ENCODE data around the gene G3BP1. TPM values are rescaled to one million over a fixed set of nuclear protein-coding genes. Genes with fewer than 3 reads are reported as not detected.

Gene G3BP1
- total RNA-seq, 4 donors from 2014 or later: 111 to 116 (median 113) TPM

DNA sequence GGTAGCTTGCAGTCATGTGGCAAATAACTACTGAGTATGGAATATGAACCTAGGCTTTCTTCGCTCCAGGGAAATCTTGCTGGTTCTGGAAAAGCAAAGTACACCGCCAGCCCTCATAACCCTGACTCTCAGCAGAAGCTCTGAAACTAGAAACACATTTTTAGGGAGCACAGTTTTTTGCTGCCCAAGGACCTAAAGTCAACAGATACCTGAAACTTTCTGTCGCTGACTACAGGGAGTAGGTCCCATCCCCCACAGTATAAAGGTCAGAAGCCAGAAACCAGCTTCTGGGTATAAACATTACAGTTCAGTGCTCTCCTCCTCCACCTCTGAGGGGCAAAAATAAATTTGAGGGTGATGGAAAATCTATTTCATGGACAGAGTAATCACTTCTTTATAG is 16.4 kb upstream of the G3BP1 start:
- no peak for DNase-seq (ENCODE audit: low spot score in 2 of 2)
- TF ChIP-seq, protein P1, sequence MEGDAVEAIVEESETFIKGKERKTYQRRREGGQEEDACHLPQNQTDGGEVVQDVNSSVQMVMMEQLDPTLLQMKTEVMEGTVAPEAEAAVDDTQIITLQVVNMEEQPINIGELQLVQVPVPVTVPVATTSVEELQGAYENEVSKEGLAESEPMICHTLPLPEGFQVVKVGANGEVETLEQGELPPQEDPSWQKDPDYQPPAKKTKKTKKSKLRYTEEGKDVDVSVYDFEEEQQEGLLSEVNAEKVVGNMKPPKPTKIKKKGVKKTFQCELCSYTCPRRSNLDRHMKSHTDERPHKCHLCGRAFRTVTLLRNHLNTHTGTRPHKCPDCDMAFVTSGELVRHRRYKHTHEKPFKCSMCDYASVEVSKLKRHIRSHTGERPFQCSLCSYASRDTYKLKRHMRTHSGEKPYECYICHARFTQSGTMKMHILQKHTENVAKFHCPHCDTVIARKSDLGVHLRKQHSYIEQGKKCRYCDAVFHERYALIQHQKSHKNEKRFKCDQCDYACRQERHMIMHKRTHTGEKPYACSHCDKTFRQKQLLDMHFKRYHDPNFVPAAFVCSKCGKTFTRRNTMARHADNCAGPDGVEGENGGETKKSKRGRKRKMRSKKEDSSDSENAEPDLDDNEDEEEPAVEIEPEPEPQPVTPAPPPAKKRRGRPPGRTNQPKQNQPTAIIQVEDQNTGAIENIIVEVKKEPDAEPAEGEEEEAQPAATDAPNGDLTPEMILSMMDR (IDR thresholded peaks at IDR 0.05): no peak
- TF ChIP-seq EP300 (IDR thresholded peaks at IDR 0.05) (no peak), POLR2A (IDR thresholded peaks at IDR 0.05) (no peak), POLR2AphosphoS5 (IDR thresholded peaks at IDR 0.05) (no peak)
- Histone ChIP-seq H3K27ac (no peak overlapping the region), H3K4me3 (no peak overlapping the region), H3K36me3 (peaks cover 9% of the 10 kb centered on the region), H3K4me1 (peaks cover 28% of the 10 kb centered on the region), H3K9me3 (no peaks in the 10 kb centered on the region), H3K27me3 (no peaks in the 10 kb centered on the region)
- 95% methylated on average over 3 of the region's 3 CpGs for WGBS

DNA sequence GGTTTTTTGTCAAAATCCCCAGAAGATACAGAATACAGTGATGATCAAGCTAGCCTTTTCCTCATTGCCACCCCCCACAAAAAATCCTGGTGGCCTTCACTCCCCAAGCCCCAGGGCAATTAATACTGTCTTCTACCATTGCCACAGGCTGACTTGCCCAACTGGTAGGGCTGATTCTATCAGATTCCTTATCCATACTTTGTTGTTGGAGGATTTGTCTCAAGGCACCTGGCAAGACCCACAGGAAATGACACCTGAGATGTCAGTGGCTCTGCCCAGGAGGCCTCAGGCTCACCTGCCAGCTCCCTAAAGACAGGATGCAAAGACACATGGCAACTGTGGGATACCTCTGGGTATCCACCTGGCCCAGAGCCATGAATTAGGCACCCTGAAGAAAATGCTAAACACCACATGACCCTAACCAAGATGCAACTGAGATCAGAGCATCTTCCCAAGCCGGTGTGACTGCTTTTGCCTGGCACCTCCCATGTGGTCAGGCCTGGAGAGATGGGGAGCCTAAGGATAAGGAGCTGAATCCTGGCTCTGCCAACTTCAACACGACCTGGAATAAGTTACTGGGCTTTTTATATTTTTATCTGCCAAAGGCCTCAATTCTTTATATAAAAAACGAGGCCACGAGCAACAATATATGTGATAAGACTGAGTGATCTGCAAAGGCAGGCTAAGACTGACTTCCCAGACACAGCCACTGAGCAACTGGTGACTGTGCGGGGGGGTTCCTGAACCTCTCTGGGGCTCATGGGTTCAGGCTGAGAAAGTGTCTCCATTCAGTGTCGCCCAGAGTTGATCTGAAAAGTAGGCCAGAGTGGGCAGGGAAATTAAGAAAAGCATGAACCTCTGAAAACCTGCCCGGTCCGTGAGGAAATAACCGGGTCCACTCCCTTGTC is 14.3 kb upstream of the G3BP1 start:
- peaks cover 23% of the 10 kb centered on the region for H3K4me1 ChIP-seq
- 7% methylated on average over 8 of the region's 9 CpGs for WGBS

DNA sequence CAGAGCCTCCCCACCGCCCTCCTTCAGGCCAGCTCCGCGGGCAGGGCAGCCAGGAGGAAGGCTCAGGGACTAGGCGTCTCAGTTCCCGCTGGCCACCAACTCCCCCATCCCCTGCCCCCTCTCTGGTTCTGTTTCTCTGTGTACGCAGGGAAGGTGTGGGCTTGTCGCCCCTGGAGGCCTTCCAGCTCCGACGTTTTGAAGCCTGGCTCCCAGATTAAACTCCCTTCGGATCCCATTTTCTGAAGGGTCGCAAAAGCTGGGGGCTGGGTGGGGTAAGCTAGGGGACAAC is 13.7 kb upstream of the G3BP1 start:
- peak overlapping the region; percentile 87 for H3K27ac ChIP-seq
- TF ChIP-seq POLR2A (IDR thresholded peaks at IDR 0.05) (no peak), POLR2AphosphoS5 (IDR thresholded peaks at IDR 0.05) (no peak), EP300 (IDR thresholded peaks at IDR 0.05) (no peak)
- TF ChIP-seq, protein P1 (IDR thresholded peaks at IDR 0.05): no peak
- H3K27me3 ChIP-seq: no peaks in the 10 kb centered on the region
- no peak for DNase-seq (ENCODE audit: low spot score in 2 of 2)
- 0% methylated on average over 11 of the region's 11 CpGs for WGBS
- H3K4me1 ChIP-seq: peaks cover 23% of the 10 kb centered on the region
- H3K36me3 ChIP-seq: peaks cover 7% of the 10 kb centered on the region
- no peaks in the 10 kb centered on the region for H3K9me3 ChIP-seq
- peak overlapping the region; percentile 78 for H3K4me3 ChIP-seq

More for the DNA sequence above, 14.3 kb upstream of the G3BP1 start:
- Histone ChIP-seq H3K27me3 (no peaks in the 10 kb centered on the region), H3K27ac (peak overlapping the region; percentile 87), H3K4me3 (peak overlapping the region; percentile 78), H3K36me3 (peaks cover 9% of the 10 kb centered on the region), H3K9me3 (no peaks in the 10 kb centered on the region)
- DNase-seq (ENCODE audit: low spot score in 2 of 2): no peak
- TF ChIP-seq, protein P1 (IDR thresholded peaks at IDR 0.05): no peak
- TF ChIP-seq POLR2A (IDR thresholded peaks at IDR 0.05) (no peak), EP300 (IDR thresholded peaks at IDR 0.05) (no peak), POLR2AphosphoS5 (IDR thresholded peaks at IDR 0.05) (no peak)

DNA sequence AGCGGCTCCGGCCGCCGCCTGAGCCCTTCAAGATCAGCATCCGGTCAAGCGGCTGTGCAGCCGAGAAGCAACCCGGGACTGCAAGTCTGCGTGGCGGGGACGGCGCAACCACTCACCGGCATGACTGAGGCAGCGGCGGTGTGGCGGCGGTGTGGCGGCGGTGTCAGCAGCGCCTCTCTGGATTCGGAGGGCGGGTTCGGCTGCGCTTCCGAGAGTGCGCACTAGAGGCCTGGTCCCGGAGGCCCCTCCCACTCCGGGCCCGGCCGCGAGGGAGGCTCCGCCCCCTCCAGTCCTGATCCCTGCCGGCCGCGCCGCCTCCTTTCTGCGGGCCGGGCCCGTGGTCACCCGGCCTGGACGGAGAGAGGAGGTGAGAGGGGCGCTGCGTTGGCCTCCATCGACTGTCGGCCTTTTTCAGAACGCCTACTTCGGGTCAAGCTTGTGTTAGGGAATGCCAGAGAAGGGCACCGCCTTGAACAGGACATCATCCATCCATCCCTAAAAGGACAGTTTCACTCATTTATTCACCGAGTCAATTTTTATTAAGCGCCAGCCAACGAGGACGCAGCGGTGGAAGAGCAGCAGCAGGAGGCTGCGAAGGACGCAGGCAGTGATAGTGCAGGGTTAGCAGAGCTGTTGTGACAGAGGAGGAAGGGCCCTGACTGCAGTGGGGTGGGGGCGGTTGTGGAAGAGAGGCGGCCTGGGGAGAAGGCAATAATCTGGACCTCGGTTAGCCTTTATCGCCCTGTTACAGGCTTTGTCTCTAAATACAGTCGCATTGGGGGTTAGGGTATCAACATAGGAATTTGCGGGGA is 13.1 kb upstream of the G3BP1 start, which contains the start of gene ATOX1:
Gene ATOX1 (minus strand): TSS at position 202 of the 812 bp plus-strand sequence. CDS start 80 bp downstream, at position 122.
- 9% methylated on average over 28 of the region's 61 CpGs for WGBS
- Histone ChIP-seq H3K4me1 (peaks cover 23% of the 10 kb centered on the region), H3K36me3 (peaks cover 2% of the 10 kb centered on the region), H3K4me3 (peak within 1 kb of the TSS; percentile 78), H3K27me3 (no peaks in the 10 kb centered on the region), H3K27ac (peak within 1 kb of the TSS; percentile 87), H3K9me3 (no peaks in the 10 kb centered on the region)
- peak; percentile 92 to 96 for DNase-seq (ENCODE audit: low spot score in 2 of 2)
- TF ChIP-seq, protein P1 (IDR thresholded peaks at IDR 0.05): peak; percentile 14 to 29
- peak in 1 of 3 donors; percentile 50 for TF ChIP-seq POLR2AphosphoS5 (IDR thresholded peaks at IDR 0.05)
- no peak for TF ChIP-seq EP300 (IDR thresholded peaks at IDR 0.05)
- TF ChIP-seq POLR2A (IDR thresholded peaks at IDR 0.05): peak; percentile 20 to 82

DNA sequence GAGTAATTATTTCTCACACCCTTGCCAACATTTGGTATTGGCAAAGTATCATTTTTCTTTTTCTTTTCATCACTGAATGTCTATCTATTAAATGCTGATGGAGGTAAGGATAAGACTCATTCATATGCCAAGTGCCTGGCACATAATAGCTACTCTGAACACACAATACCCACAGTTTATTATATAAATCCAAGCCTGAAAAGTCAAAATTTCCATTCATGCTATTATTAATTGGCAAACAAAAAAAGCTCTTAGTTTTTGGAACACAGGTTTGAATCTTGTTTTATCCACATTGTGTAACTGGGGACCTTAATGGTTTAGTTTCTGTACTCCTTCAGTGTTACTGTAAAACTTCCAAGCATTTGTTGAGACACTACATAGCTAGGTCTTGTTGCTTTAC is 7.0 kb upstream of the G3BP1 start:
- H3K27me3 ChIP-seq: no peaks in the 10 kb centered on the region
- TF ChIP-seq EP300 (IDR thresholded peaks at IDR 0.05) (no peak), POLR2A (IDR thresholded peaks at IDR 0.05) (no peak), POLR2AphosphoS5 (IDR thresholded peaks at IDR 0.05) (no peak)
- TF ChIP-seq, protein P1 (IDR thresholded peaks at IDR 0.05): no peak
- no peaks in the 10 kb centered on the region for H3K4me1 ChIP-seq
- H3K9me3 ChIP-seq: no peaks in the 10 kb centered on the region
- DNase-seq (ENCODE audit: low spot score in 2 of 2): no peak
- H3K4me3 ChIP-seq: no peak overlapping the region
- H3K36me3 ChIP-seq: no peaks in the 10 kb centered on the region
- H3K27ac ChIP-seq: no peak overlapping the region
